Measurements from ENCODE around the gene NIM1K.

GRCh38 chr5:43150075-43150474 is 42.0 kb upstream of the NIM1K start:
- TF ChIP-seq, protein P1, sequence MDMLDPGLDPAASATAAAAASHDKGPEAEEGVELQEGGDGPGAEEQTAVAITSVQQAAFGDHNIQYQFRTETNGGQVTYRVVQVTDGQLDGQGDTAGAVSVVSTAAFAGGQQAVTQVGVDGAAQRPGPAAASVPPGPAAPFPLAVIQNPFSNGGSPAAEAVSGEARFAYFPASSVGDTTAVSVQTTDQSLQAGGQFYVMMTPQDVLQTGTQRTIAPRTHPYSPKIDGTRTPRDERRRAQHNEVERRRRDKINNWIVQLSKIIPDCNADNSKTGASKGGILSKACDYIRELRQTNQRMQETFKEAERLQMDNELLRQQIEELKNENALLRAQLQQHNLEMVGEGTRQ (CRISPR knock-in tag; IDR thresholded peaks at IDR 0.05) = no peak
- TF ChIP-seq MAX (CRISPR knock-in tag; IDR thresholded peaks at IDR 0.05) (no peak), CTCF (IDR thresholded peaks at IDR 0.05) (no peak), ATF1 (CRISPR knock-in tag; IDR thresholded peaks at IDR 0.05) (no peak), STAT6 (CRISPR knock-in tag; conservative IDR thresholded peaks at IDR 0.05; ENCODE audit: low read depth) (no peak), FOXJ3 (CRISPR knock-in tag; IDR thresholded peaks at IDR 0.05; ENCODE audit: borderline replicate concordance) (no peak), MYBL2 (CRISPR knock-in tag; IDR thresholded peaks at IDR 0.05) (no peak), NR1H2 (CRISPR knock-in tag; IDR thresholded peaks at IDR 0.05) (no peak)
- TF ChIP-seq, protein P2, sequence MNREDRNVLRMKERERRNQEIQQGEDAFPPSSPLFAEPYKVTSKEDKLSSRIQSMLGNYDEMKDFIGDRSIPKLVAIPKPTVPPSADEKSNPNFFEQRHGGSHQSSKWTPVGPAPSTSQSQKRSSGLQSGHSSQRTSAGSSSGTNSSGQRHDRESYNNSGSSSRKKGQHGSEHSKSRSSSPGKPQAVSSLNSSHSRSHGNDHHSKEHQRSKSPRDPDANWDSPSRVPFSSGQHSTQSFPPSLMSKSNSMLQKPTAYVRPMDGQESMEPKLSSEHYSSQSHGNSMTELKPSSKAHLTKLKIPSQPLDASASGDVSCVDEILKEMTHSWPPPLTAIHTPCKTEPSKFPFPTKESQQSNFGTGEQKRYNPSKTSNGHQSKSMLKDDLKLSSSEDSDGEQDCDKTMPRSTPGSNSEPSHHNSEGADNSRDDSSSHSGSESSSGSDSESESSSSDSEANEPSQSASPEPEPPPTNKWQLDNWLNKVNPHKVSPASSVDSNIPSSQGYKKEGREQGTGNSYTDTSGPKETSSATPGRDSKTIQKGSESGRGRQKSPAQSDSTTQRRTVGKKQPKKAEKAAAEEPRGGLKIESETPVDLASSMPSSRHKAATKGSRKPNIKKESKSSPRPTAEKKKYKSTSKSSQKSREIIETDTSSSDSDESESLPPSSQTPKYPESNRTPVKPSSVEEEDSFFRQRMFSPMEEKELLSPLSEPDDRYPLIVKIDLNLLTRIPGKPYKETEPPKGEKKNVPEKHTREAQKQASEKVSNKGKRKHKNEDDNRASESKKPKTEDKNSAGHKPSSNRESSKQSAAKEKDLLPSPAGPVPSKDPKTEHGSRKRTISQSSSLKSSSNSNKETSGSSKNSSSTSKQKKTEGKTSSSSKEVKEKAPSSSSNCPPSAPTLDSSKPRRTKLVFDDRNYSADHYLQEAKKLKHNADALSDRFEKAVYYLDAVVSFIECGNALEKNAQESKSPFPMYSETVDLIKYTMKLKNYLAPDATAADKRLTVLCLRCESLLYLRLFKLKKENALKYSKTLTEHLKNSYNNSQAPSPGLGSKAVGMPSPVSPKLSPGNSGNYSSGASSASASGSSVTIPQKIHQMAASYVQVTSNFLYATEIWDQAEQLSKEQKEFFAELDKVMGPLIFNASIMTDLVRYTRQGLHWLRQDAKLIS (CRISPR knock-in tag; IDR thresholded peaks at IDR 0.05; ENCODE audit: borderline replicate concordance) = no peak
